ENCODE measurements around the gene THRB.
"Not testable (repeated sequence)": the region's sequence is repeated elsewhere in the genome, so short reads cannot be mapped to it uniquely, and the experiment has no call there.

The THRB gene

DNA sequence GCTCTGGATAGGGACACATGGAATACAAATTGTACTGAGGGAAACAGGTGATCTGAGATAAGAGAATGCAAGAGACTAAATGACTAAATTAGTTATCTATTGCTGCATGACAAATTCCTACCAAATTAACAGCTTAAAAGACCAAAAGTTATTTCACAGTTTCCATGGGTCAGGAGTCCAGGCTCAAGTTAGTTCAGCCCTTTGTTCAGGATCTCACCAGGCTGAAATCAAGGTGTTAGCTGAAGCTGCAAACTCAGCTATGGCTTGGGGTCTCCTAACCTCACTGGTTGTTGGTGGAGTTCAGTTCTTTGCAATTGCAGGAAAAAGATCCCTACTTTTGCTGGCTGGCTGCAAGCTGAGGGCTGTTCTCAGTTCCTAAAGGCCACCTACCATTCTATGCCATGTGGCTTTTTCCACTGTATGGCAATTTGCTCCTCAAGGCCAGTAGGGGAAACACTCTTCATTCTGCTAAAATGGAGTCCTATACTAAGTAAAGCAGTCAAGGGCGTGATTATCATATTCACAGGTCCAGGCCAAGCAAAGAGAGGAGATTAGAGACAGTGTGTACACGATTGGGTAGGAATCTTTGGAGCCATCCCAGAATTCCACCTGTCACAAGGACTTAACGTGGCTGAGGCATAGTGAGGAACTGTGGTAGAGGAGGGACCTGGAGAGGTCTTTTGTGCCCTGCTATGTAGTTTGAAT lies 53.7 kb downstream of the THRB start:
- DNase-seq, result no peak

DNA sequence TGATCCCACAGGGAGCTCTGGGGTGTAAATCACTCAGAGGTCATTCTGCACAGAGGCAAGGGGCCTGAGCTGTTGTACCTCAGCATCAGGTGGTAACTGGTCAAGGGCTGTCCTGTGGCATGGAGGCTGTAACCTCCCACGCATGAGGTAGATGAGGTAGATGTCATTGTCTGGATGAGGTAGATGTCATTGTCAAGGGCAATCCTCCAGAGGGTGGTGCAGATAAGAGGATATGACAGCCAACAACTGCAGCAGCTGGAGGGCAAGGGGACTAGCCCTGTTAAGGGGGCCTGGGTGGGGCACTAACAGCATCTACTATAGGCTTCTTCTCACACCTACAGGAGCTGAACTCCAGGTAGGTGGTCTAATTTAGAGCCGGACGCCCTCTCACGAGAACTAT lies 55.6 kb downstream of the THRB start:
- no peak for DNase-seq

DNA sequence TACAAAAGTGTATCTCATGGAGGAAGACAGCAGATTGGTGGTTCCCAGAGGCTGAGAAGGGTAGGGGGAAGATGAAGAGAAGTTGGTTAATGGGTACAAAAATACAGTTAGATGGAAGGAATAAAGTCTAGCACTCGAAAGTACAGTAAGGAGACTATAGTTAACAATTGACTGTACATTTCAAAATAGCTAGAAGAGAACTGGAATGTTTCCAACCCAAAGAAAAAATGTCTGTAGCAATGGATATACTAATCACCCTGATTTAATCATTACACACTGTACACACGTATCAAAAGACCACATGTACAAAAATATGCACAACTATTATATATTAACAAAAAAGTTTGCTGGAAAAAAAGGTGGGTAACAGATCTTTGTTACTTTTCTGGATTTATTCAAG lies 57.3 kb downstream of the THRB start:
- no peak for DNase-seq

DNA sequence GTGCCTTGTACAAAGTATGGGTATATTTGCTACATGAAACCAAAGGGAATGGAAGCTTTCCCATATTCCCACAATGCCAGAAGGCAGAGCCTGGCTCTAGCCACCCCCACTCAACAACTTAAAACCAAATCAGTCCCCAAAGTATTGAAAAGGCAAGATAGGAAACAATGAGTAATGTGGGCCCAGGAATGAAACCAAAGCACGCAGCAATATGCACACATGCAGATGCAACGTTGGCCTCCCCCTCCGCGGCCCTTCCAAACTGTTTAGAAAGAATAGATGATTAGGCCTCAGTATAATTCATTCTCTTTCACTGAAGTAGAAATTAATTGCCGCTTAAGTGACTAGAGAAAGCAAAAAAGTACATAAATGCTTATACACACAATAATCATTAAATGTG lies 59.1 kb downstream of the THRB start:
- no peak for DNase-seq

DNA sequence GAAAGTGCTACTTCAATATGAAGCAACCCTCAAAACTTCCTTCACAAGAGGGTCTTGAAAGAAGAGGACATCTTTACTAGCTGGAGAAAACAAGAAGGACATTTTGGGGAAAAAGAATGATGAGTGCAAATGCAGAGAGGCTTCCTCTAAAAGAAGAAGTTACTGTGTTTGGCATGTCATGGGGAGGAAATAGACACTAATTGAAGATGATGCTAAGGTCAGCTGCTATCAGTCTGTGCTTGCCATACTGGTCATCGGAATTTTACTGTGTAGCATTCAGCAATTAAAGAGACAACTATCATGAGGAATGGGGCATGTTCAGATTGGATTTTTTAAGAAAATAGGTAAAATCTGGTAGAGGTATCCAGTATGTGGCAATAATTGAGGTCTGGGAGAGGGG lies 60.0 kb downstream of the THRB start:
- no peak for DNase-seq

DNA sequence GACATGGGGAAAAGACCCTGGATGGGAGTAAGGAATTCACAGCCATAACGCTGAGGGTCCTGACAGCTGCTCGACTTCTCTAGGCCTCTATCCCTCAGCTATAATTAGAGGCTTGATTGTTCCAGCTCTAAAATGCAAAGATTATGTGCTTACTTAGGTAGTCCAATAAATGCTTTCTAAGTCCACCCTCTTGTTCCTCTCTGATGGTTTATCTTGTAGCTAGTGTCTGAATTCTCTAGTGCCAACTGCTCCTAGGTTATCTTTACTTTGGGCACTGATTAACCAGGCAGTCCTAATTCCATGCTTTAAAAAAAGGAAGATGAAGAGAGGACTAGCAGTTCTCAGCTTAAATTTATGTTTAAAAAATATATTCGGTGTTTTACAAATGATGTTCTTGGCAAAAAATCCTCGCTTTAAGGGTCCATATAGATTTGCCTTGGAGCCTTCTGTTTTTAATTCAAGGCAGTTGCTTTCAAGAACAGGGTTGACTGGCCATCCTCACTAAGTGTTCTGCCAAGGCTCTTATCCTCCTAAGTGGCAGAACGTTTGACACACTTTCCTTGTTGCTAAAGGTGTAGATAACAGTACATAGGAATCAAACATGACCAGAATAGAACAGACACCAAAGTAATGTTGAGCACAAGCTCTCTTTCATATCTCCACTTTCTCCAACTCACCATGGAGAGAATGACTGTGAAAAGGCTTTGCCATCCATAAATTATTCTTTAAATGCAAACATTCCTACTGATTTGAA lies 60.6 kb downstream of the THRB start:
- peak; percentile 73 for DNase-seq

DNA sequence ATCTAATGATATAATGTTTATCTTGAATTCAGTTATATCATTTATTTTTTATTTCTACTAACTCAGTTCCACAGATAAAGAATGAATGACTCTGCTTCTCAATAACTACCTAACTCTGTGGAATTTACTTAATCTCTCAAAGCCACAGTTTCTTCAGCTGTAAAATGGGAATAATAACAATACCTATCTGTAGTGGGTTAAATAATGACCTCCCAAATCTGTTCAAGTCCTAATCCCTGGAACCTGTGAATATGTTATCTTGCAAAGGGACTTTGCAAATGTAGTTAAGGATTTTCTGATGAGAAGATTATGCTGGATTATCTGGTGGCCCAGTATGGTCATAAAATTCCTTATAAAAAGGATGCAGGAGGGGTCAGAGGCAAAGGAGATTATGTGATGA lies 61.7 kb downstream of the THRB start:
- peak; percentile 83 for DNase-seq

DNA sequence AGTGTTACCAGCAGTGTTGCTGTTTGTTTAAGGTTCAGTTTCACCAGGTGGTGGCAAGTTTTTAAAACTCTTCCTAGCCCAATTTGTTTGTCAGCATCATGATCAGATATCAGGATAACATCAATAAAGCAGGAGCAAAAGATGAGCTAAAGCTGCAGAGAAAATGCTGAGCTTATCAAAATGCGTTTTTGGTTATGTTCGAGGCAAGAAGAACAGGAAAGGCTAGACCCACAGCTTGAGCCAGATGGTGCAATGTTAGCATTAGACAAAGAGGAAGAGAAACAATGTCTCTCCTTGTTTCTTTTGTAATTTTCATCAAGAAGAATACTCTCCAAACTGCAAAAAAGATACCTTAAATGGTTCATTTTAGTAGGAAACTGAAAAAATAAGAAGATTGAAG lies 66.2 kb downstream of the THRB start:
- DNase-seq, result no peak

DNA sequence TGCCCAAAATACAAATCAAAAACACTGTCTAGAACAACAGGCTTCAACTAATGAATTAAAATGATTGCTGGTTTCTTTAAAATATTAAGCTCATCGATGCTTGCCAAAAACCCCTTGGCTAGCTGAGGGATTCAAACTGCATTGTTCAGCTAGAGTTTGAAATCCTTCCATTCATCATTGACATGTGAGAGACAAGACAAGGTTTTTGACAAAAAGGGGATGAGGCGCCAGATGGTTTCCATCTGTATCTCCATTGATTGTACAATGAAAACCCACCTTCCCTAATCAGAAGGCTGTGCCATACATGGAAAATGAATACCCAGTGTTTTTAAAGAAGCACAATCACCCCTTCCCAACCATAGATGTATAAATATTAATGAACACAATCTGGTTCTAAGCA lies 67.8 kb downstream of the THRB start:
- DNase-seq, result peak; percentile 43

DNA sequence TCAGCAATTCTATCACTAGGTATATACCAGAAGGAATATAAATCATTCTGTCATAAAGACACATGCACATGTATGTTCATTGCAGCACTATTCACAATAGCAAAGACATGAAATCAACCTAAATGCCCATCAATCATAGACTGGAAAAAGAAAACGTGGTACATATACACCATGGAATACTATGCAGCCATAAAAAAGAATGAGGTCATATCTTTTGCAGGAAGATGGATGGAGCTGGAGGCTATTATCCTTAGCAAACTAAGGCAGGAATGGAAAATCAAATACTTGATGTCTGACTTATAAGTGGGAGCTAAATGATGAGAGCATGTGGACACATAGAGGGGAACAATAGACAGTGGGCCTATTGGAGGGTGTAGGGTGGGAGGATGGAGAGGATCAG lies 73.8 kb downstream of the THRB start:
- not testable (repeated sequence) for DNase-seq

DNA sequence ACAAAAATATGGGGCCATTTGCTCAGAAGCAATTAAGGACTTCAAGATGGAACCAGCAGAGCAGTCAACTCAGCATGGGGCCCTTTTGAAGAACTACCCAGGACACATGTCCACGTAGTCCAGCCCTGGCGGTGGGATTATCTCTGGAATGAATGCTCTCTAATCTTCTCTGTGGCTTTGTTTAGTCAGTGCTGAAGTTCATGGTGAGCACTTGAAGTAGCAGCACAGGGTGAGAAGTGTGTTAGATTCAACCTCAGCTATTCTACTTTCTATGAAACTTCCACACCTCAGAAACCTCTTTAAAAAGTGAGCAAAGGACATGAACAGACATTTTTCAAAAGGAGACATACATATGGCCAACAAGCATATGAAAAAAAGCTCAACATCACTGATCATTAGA lies 74.4 kb downstream of the THRB start:
- no peak for DNase-seq

DNA sequence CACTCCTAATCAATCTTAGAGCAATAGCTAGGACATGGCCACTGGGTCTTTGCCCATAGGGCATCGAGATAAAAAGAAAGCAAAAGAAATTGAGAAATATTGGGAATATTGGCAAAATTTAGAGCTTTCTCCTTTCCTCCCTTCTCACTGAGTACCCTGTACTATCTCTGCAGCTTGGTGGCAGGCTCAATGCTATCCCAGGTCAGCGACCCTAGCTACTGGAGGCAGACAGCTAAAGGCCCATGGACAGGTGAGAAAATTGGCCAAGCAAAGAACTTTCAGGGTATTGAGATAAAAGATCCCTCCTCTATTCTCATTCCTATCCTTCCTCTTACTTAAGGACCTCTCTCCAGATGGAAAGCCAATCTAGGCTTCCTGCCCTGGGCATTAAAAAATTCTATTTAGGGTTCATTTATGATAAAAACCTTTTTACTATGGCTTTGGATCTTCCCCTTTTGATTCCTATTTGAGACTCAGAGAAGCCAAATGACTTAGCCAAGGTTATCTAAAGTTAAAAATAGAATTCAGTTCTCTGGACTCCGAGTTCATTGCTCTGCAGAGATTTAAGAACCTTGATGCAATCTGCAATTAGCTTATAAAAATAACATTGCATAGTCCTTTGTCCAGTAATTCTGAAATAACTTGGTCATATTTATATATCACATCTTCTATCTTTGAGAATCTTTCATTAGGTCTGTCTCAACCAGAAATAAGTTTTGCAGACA lies 75.4 kb downstream of the THRB start:
- DNase-seq, result no peak

DNA sequence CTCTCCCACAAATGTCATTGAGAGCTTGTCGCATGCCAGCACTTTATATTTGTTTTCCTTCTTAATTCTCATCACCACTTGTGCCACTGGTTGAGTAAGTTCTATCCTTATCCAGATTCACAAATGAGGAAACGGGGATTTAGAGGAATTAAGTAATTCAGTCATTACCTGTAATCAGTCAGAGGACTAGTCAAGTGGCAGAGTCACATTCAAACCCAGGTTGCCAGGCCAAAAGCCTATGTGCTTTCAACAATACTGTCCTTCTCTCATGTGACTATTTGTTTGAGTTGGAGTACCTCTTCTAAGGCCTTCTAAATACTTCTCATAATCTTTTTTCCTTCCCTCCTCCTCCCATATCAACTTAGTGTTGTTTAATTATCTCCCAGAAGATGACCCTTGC lies 76.9 kb downstream of the THRB start:
- no peak for DNase-seq

DNA sequence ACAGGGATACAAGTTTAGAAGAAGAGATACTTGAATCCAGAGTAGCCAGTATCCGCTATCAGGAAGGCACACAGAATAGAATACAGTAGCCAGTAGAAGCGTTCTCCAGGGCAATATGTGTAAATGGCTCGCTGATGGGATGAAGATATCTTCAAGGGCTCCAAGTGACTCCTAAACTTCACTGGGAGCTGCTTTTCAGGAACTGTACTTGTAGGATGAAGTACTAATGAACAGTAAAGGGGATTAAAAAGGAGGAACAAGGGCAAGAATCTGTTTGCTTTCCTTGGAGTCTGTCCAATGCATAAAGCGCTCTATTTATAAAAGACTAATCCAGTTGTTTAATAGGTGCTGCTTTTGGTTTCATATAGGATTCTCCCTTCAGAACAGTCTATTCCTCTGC lies 78.4 kb downstream of the THRB start:
- peak; percentile 41 for DNase-seq

DNA sequence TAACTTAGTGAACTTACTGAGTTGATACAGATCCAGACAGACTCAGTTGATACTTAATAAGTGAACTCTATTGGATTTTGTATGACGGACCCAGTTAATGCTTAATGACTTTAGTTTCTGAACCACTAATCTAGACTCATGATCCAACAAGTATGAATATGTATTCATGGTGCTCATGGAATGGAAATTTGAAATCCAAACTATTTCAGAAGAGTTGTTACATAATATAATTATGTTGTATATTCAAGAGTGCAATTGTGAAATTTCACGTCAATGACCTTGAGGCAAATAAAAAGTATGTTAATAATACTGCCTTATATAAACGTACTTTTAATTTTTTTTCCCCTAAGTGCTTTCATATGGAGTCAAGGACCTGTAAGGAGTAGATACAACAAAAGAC lies 78.8 kb downstream of the THRB start:
- no peak for DNase-seq

DNA sequence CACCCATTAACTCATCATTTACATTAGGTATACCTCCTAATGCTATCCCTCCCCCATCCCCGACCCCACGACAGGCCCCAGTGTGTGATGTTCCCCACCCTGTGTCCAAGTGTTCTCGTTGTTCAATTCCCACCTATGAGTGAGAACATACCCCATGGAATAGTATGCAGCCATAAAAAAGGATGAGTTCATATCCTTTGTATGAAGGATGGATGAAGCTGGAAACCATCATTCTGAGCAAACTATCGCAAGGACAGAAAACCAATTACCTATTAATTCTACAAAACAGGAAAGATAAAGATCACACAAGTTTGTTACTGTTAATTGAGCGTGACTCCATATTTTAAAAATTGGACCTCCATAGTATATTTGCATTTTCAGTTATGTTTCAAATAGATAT lies 81.0 kb downstream of the THRB start:
- DNase-seq, result not testable (repeated sequence)

DNA sequence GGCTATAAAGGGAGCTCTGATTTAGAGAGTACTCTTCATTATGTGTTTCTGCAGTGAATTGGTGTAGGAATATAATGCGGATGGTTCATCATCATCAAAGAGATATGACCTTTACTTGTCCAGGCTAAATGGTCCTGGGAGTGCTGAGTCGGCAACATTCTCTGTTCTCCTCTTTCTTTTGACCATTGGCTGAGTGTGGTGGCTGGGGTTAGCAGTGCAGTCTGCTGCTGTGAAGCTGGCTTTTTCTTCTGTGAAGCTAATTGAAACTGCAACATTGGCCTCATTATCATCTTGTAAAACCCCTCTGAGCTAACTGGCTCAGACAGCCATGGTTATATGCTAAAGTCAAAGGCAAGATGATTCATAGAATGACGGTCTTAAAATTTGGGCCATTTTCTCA lies 83.8 kb downstream of the THRB start:
- DNase-seq, result no peak

DNA sequence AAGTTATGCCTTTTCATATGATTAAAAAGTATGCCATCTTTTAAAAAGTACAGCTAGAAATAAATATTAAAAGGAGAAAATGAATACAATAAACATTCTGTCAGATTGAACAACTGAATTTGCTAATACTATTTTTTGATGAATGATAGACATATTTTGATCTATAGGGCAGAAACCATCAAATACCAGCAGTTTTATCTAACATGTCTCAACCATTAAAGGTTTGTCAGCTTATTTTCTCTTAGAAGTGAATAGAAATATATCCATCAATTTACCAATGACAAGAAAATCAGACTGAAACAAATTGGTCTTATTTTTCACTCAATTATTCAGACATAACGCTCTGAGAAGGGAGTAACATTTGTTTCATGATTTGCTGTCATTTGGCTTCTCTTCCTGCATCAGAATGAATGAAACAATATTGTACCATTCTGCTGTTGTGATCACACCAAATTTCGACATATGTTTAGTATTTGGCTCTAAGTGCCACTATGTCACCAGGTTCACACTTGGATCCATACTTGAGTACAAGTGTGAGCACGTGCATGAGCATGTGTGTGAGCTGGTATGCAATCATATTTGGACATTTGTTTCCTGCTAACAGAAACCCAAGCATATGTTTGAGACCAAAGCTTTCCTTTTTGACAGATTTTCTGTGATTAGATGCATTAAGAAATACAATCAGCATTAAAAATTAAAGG lies 86.5 kb downstream of the THRB start:
- no peak for DNase-seq

DNA sequence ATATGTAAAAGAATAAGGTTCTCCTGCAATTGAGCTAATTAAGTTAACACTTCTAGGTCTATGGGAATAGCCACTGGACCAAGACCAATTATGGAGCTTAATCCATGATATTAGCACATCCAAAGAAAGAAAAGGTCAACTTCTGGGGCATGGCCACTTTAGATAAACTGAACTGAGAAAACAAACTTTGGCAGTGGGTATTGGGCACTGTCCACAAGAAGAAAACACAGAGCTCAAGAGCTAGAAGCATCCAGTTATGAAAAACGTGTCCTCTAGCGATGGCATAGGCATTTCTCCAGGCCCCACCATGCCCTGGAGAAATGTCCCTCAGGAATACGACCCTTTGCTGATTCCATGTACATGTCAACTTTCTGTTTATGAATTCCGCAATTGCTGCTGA lies 87.8 kb downstream of the THRB start:
- no peak for DNase-seq

DNA sequence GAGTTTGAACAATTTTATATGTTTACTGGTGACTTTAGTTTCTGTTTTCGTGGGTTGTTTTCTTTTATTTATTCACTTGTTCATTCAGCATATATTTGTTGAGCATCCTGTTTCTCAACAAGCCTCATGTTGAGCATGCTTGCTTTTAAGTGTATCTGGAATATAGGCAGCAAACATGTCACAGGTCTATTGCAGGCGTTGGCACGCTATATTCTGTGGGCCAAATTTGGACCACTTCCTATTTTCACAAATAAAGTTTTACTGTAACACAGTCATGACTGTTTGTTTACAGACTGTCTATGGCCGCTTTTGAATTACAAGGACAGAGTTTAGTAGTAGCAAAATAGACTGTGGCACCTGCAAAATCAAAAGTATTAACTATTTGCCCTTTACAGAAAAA lies 89.6 kb downstream of the THRB start:
- no peak for DNase-seq

DNA sequence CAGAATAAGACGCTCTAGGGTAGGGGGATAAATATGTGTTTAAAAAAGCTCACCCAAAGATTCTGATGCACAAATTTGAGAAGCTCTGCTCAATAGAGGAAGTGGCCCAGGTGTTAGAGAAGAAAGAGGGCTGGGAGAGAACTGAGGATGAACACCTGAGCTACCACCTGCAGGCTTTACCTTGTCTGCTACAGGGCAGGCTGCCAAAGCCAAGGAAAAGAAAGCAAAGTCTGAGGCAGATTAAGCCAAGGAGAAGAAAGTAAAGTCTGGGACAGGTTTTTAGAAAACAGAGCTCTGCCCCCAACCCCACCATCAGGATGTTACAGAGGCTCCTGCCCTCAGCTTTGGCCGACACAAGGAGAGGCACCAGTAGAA lies 92.9 kb downstream of the THRB start:
- DNase-seq, result no peak

DNA sequence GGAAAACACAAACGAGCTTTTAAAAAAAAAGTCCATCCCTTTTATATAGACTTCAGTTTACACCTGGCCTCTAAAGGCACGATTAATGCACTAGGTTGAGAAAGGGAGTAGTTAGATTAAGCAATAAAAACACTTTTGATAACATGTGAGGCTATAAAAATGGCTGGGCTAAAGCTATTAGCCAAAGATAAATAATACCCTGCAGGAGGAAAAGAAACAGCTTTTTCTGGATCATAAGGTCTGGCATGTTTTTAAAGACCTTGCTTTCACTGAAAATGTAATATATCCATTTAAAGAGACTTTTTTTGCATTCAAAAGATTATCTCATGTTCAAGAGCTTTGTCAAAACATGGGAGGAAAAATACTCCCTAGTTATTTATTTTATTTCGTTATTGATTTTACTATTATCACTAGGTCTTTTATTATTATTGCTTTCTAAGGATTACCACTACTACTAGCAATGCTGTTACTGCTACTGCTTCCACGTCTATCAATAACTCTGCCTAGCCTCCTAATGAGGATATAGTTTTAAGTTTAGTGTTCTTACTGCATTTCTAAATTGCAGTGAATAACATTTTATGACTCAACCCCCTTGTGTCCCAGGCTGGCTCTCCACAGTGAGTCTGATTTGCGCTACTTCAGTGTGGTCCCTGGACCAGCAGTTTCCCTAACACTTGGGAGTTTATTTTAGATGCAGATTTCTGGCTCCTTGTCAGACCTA lies 93.4 kb downstream of the THRB start:
- DNase-seq, result no peak

DNA sequence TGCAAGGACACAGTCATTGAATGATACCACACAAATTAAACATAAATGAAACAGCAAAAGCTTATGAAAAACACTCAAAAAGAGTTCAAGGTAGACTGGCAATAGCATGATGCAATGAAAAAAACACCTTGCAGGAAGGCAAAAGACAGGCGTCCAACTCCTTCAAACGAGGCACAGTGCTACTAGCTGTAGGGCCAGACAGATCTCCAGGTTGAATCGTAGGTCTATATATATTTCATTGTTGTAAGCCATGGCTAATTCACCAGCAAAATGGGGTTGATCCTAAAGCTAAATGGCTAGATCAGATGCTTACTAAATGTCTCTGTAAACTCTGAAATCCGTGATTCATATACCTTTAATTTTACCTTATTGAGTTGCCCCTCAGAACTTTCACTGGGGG lies 94.2 kb downstream of the THRB start:
- DNase-seq, result no peak
